LNCAP (cell line): Measurements from ENCODE around the gene OSBPL1A.

ENCODE experiments used
- CTCF ChIP-seq: fragments of 450-650 bp; IDR thresholded peaks from 2 replicates; pipeline ENCODE4 v1.5.1; 2017; ENCODE audit warnings: mild to moderate bottlenecking

Gene OSBPL1A

GRCh38 chr18:24214144-24214543 lies 183.5 kb downstream of the OSBPL1A start:
- TF ChIP-seq CTCF, result no peak

GRCh38 chr18:24212939-24213338 lies 184.7 kb downstream of the OSBPL1A start:
- TF ChIP-seq CTCF, result no peak

- no peak for TF ChIP-seq CTCF
These were observed 188.1 kb downstream of the OSBPL1A start for GRCh38 chr18:24209558-24209957.

GRCh38 chr18:24208270-24209035 lies 189.2 kb downstream of the OSBPL1A start:
- TF ChIP-seq CTCF, result no peak

GRCh38 chr18:24204904-24205303 lies 192.7 kb downstream of the OSBPL1A start:
- TF ChIP-seq CTCF, result no peak

- no peak for TF ChIP-seq CTCF
These were observed 195.6 kb downstream of the OSBPL1A start for GRCh38 chr18:24201699-24202687.

GRCh38 chr18:24200494-24201290 lies 196.9 kb downstream of the OSBPL1A start:
- TF ChIP-seq CTCF, result no peak
